Measurements from ENCODE around the gene CHD2.

CHD2 gene

GRCh38 chr15:92949604-92950249, 49.6 kb downstream of the CHD2 start:
- ChIA-PET CTCF (interaction anchor here (0.7 to 1.2 kb wide), 3 partner anchors 14 to 112 kb away, joined by 3 to 4 read pairs (median 3); no protein-coding TSS in a partner anchor), POLR2A (ENCODE audit: low non-redundant PET) (no interaction called here)
- DNase-seq (ENCODE audit: low spot score): peak; percentile 5
- no peak for TF ChIP-seq CTCF (conservative IDR thresholded peaks at IDR 0.05; ENCODE audit: low read depth)
- no peak overlapping the region for H3K27ac ChIP-seq

GRCh38 chr15:92951800-92952457, 51.8 kb downstream of the CHD2 start:
- TF ChIP-seq CTCF (conservative IDR thresholded peaks at IDR 0.05; ENCODE audit: low read depth): no peak
- CTCF ChIA-PET: no interaction called here
- no peak overlapping the region for H3K27ac ChIP-seq
- POLR2A ChIA-PET (ENCODE audit: low non-redundant PET): no interaction called here
- no peak for DNase-seq (ENCODE audit: low spot score)

GRCh38 chr15:92952458-92952850, 52.3 kb downstream of the CHD2 start:
- DNase-seq (ENCODE audit: low spot score): no peak
- POLR2A ChIA-PET (ENCODE audit: low non-redundant PET): no interaction called here
- no peak for TF ChIP-seq CTCF (conservative IDR thresholded peaks at IDR 0.05; ENCODE audit: low read depth)
- CTCF ChIA-PET: no interaction called here
- no peak overlapping the region for H3K27ac ChIP-seq

GRCh38 chr15:92953566-92953965, 53.4 kb downstream of the CHD2 start:
- no peak for DNase-seq (ENCODE audit: low spot score)
- POLR2A ChIA-PET (ENCODE audit: low non-redundant PET): no interaction called here
- H3K27ac ChIP-seq: no peak overlapping the region
- CTCF ChIA-PET: no interaction called here
- no peak for TF ChIP-seq CTCF (conservative IDR thresholded peaks at IDR 0.05; ENCODE audit: low read depth)

- no peak overlapping the region for H3K27ac ChIP-seq
- no peak for DNase-seq (ENCODE audit: low spot score)
- TF ChIP-seq CTCF (conservative IDR thresholded peaks at IDR 0.05; ENCODE audit: low read depth): no peak
- CTCF ChIA-PET: interaction anchor here (0.6 kb wide), 1 partner anchor 58 kb away, joined by 4 read pairs; no protein-coding TSS in a partner anchor
- POLR2A ChIA-PET (ENCODE audit: low non-redundant PET): no interaction called here
These were observed 53.9 kb downstream of the CHD2 start for GRCh38 chr15:92954002-92954401.

- ChIA-PET CTCF (interaction anchor here (0.6 kb wide), 1 partner anchor 58 kb away, joined by 4 read pairs; no protein-coding TSS in a partner anchor), POLR2A (ENCODE audit: low non-redundant PET) (no interaction called here)
- DNase-seq (ENCODE audit: low spot score): no peak
- TF ChIP-seq CTCF (conservative IDR thresholded peaks at IDR 0.05; ENCODE audit: low read depth): no peak
- no peak overlapping the region for H3K27ac ChIP-seq
These were observed 54.5 kb downstream of the CHD2 start for GRCh38 chr15:92954578-92954977.

Data from RWPE1 (cell line).